GM18502 (cell line): ENCODE measurements around the gene PLAC1.

Source experiments
- ATAC-seq: cut with Tn5 transposase; IDR thresholded peaks from one replicate; pipeline ENCODE4 v1.9.1; 2021; ENCODE audit warnings: mild to moderate bottlenecking; ENCODE audit not compliant: unreplicated experiment, poor library complexity

PLAC1 gene

GRCh38 chrX:134671294-134671693 lies 13.0 kb upstream of the PLAC1 start:
- ATAC-seq, result no peak

GRCh38 chrX:134670134-134670924 lies 12.1 kb upstream of the PLAC1 start:
- ATAC-seq, result no peak

GRCh38 chrX:134669378-134670098 lies 11.3 kb upstream of the PLAC1 start:
- no peak for ATAC-seq

GRCh38 chrX:134664202-134664601 lies 5.9 kb upstream of the PLAC1 start:
- no peak for ATAC-seq

- ATAC-seq, result no peak
These were observed 3.0 kb upstream of the PLAC1 start for GRCh38 chrX:134661295-134661694.

GRCh38 chrX:134660627-134661026 lies 2.4 kb upstream of the PLAC1 start:
- ATAC-seq, result no peak

- ATAC-seq, result no peak
These were observed 1.5 kb upstream of the PLAC1 start for GRCh38 chrX:134659761-134660160.

GRCh38 chrX:134658760-134659023 lies 421 bp upstream of the PLAC1 start:
- ATAC-seq, result no peak

GRCh38 chrX:134654398-134655012 lies 3.8 kb downstream of the PLAC1 start:
- ATAC-seq, result peak; percentile 69

GRCh38 chrX:134653835-134654234 lies 4.4 kb downstream of the PLAC1 start:
- ATAC-seq, result no peak

- ATAC-seq, result no peak
These were observed 7.6 kb downstream of the PLAC1 start for GRCh38 chrX:134650701-134651100.

- ATAC-seq, result no peak
These were observed 8.5 kb downstream of the PLAC1 start for GRCh38 chrX:134649770-134650169.

- ATAC-seq, result no peak
These were observed 10.8 kb downstream of the PLAC1 start for GRCh38 chrX:134647477-134647877.

GRCh38 chrX:134646691-134647090 lies 11.6 kb downstream of the PLAC1 start:
- no peak for ATAC-seq

- ATAC-seq, result no peak
These were observed 12.2 kb downstream of the PLAC1 start for GRCh38 chrX:134645936-134646543.

- ATAC-seq, result no peak
These were observed 15.9 kb downstream of the PLAC1 start for GRCh38 chrX:134642386-134642785.

- ATAC-seq, result no peak
These were observed 16.9 kb downstream of the PLAC1 start for GRCh38 chrX:134641346-134641745.

GRCh38 chrX:134640914-134641313 lies 17.4 kb downstream of the PLAC1 start:
- ATAC-seq, result no peak

- no peak for ATAC-seq
These were observed 21.4 kb downstream of the PLAC1 start for GRCh38 chrX:134636851-134637250.

- peak; percentile 86 for ATAC-seq
These were observed 23.6 kb downstream of the PLAC1 start for GRCh38 chrX:134634691-134635090.

- peak; percentile 45 for ATAC-seq
These were observed 24.4 kb downstream of the PLAC1 start for GRCh38 chrX:134633832-134634231.
